ENCODE measurements around the gene SLIT3. TPM values are rescaled to one million over a fixed set of nuclear protein-coding genes. Genes with fewer than 3 reads are reported as not detected.
A peak's percentile ranks its signal among the peaks of the same experiment; 100 is the strongest.

Gene SLIT3
- total RNA-seq, 3 donors from 2014 or later: 30.7 to 103 (median 54.1) TPM

- Histone ChIP-seq H3K9me3 (peaks cover 0 to 4% of the 10 kb centered on the region in 2 donors), H3K36me3 (no peaks in the 10 kb centered on the region), H3K27me3 (no peaks in the 10 kb centered on the region), H3K4me1 (peaks cover 0 to 12% of the 10 kb centered on the region in 2 donors), H3K4me3 (no peak overlapping the region), H3K27ac (no peak overlapping the region)
- intact Hi-C loops (cut with DNase I; ENCODE audit: low total_unique reads): no loop called here
- no peak for DNase-seq (ENCODE audit: low spot score in 2 of 2)
- TF ChIP-seq POLR2A (IDR thresholded peaks at IDR 0.05) (no peak), CTCF (IDR thresholded peaks at IDR 0.05) (no peak), POLR2AphosphoS5 (IDR thresholded peaks at IDR 0.05) (no peak)
Observed at GRCh38 chr5:169119288-169120048, 181.5 kb downstream of the SLIT3 start.

- TF ChIP-seq POLR2A (IDR thresholded peaks at IDR 0.05) (no peak), CTCF (IDR thresholded peaks at IDR 0.05) (no peak), POLR2AphosphoS5 (IDR thresholded peaks at IDR 0.05) (no peak)
- intact Hi-C loops (cut with DNase I; ENCODE audit: low total_unique reads): no loop called here
- H3K4me1 ChIP-seq: peaks cover 0 to 12% of the 10 kb centered on the region in 2 donors
- H3K27ac ChIP-seq: peak overlapping the region in 1 of 2 donors; percentile 58
- no peak overlapping the region for H3K4me3 ChIP-seq
- no peaks in the 10 kb centered on the region for H3K27me3 ChIP-seq
- no peaks in the 10 kb centered on the region for H3K36me3 ChIP-seq
- no peak for DNase-seq (ENCODE audit: low spot score in 2 of 2)
- no peaks in the 10 kb centered on the region for H3K9me3 ChIP-seq
Observed at GRCh38 chr5:169116961-169117461, 183.9 kb downstream of the SLIT3 start.

- no peak for TF ChIP-seq CTCF (IDR thresholded peaks at IDR 0.05)
- no peak for TF ChIP-seq POLR2A (IDR thresholded peaks at IDR 0.05)
- TF ChIP-seq POLR2AphosphoS5 (IDR thresholded peaks at IDR 0.05): no peak
- no peaks in the 10 kb centered on the region for H3K9me3 ChIP-seq
- no peak overlapping the region for H3K4me3 ChIP-seq
- intact Hi-C loops (cut with DNase I; ENCODE audit: low total_unique reads): no loop called here
- H3K27ac ChIP-seq: no peak overlapping the region
- no peaks in the 10 kb centered on the region for H3K36me3 ChIP-seq
- H3K27me3 ChIP-seq: no peaks in the 10 kb centered on the region
- DNase-seq (ENCODE audit: low spot score in 2 of 2): no peak
- H3K4me1 ChIP-seq: peaks cover 0 to 12% of the 10 kb centered on the region in 2 donors
Observed at GRCh38 chr5:169115461-169116124, 185.3 kb downstream of the SLIT3 start.

GRCh38 chr5:169114466-169115065 lies 186.4 kb downstream of the SLIT3 start:
- DNase-seq (ENCODE audit: low spot score in 2 of 2): no peak
- no peak for TF ChIP-seq POLR2AphosphoS5 (IDR thresholded peaks at IDR 0.05)
- TF ChIP-seq POLR2A (IDR thresholded peaks at IDR 0.05): no peak
- no peak for TF ChIP-seq CTCF (IDR thresholded peaks at IDR 0.05)
- no peak overlapping the region for H3K4me3 ChIP-seq

More at GRCh38 chr5:169114466-169115065, 186.4 kb downstream of the SLIT3 start:
- no peaks in the 10 kb centered on the region for H3K9me3 ChIP-seq
- intact Hi-C loops (cut with DNase I; ENCODE audit: low total_unique reads): no loop called here
- no peaks in the 10 kb centered on the region for H3K36me3 ChIP-seq
- no peak overlapping the region for H3K27ac ChIP-seq
- peaks cover 0 to 12% of the 10 kb centered on the region in 2 donors for H3K4me1 ChIP-seq
- no peaks in the 10 kb centered on the region for H3K27me3 ChIP-seq

Measured in breast epithelium (tissue), 4 donors.